ENCODE measurements around the gene NRXN3.

- TF ChIP-seq EZH2 (IDR thresholded peaks at IDR 0.05; ENCODE audit: low read depth, unreplicated experiment) (no peak), CTCF (conservative IDR thresholded peaks at IDR 0.05; ENCODE audit: low read depth in 2 of 2) (no peak), NANOG (IDR thresholded peaks at IDR 0.05; ENCODE audit: borderline replicate concordance) (no peak), EZH2phosphoT487 (IDR thresholded peaks at IDR 0.05; ENCODE audit: unreplicated experiment) (no peak), ZNF462 (CRISPR knock-in tag; IDR thresholded peaks at IDR 0.05) (no peak), REST (IDR thresholded peaks at IDR 0.05; ENCODE audit: unreplicated experiment) (no peak), STAT1 (IDR thresholded peaks at IDR 0.05; ENCODE audit: unreplicated experiment) (no peak), POLR2AphosphoS5 (IDR thresholded peaks at IDR 0.05; ENCODE audit: low read depth) (no peak), JUNB (IDR thresholded peaks at IDR 0.05; ENCODE audit: unreplicated experiment) (no peak)
Measured at GRCh38 chr14:79466938-79467527, 1296.9 kb downstream of the NRXN3 start.

All from GM23338 (cell line).